MCF 10A (cell line): Measurements from ENCODE around the gene CCDC78. TPM values are rescaled to one million over a fixed set of nuclear protein-coding genes. Genes with fewer than 3 reads are reported as not detected.

Source experiments
- BruUV-seq: library from RNA; stranded (reverse); fragments of 400-500 nt; replicated peaks from 2 replicates; lab custom pipeline; 2021; lab: Mats Ljungman, UMichigan
- CTCF ChIA-PET: fragments of 300-600 bp; sonication (Branson Sonifier 250); formaldehyde crosslinking; extraction: SDS; loops from one replicate; lab custom pipeline; 2021; ENCODE audit warnings: antibody characterized with exemption, inconsistent platforms; lab: Yijun Ruan, JAX
- POLR2A ChIA-PET: fragments of 300-600, 350-650 bp; sonication (Branson Sonifier 250); formaldehyde crosslinking; extraction: SDS; loops from one replicate; lab custom pipeline; 2020; ENCODE audit warnings: antibody characterized with exemption, inconsistent platforms; lab: Yijun Ruan, JAX
- DNase-seq: peaks from one replicate; pipeline ENCODE4 v3.0.0-alpha.2; 2018; ENCODE audit not compliant: unreplicated experiment
- H3K27ac Mint-ChIP-seq: one replicate; pipeline ENCODE4 v1.8.0; 2022; ENCODE audit warnings: mild to moderate bottlenecking, low read depth, mixed read lengths; ENCODE audit not compliant: unreplicated experiment
- H3K27me3 Mint-ChIP-seq: one replicate; pipeline ENCODE4 v1.8.0; 2022; ENCODE audit warnings: mixed read lengths; ENCODE audit not compliant: insufficient read depth, unreplicated experiment
- H3K36me3 Mint-ChIP-seq: one replicate; pipeline ENCODE4 v1.8.0; 2022; ENCODE audit warnings: mild to moderate bottlenecking, moderate library complexity, mixed read lengths; ENCODE audit not compliant: insufficient read depth, unreplicated experiment
- H3K4me1 Mint-ChIP-seq: one replicate; pipeline ENCODE4 v1.8.0; 2022; ENCODE audit warnings: mixed read lengths; ENCODE audit not compliant: insufficient read depth, unreplicated experiment
- H3K4me3 Mint-ChIP-seq: one replicate; pipeline ENCODE4 v1.8.0; 2022; ENCODE audit warnings: mild to moderate bottlenecking, moderate library complexity, mixed read lengths; ENCODE audit not compliant: unreplicated experiment
- H3K9me3 Mint-ChIP-seq: one replicate; pipeline ENCODE4 v1.8.0; 2022; ENCODE audit warnings: mixed read lengths; ENCODE audit not compliant: unreplicated experiment
- intact Hi-C: fragments of 100-400 bp; cut with micrococcal nuclease; formaldehyde crosslinking; loops from 2 replicates; pipeline ENCODE4 v1.14.1; 2022
- total RNA-seq: library from RNA; stranded (reverse); gene quantifications from 2 replicates; pipeline ENCODE4 v1.2.3, GENCODE V29; 2022
- TF ChIP-seq, protein P1 (sequence below): fragments of 200-600 bp; IDR thresholded peaks from one replicate; pipeline ENCODE4 v1.8.0; 2022; ENCODE audit warnings: antibody characterized with exemption, mild to moderate bottlenecking; ENCODE audit not compliant: unreplicated experiment

The CCDC78 gene
- total RNA-seq, 1 experiment from 2014 or later = 6.0 TPM

- Mint-ChIP-seq H3K9me3 (no peaks in the 10 kb centered on the region), H3K27me3 (no peaks in the 10 kb centered on the region), H3K27ac (no peak overlapping the region), H3K4me1 (peaks cover 12% of the 10 kb centered on the region), H3K36me3 (peaks cover 15% of the 10 kb centered on the region), H3K4me3 (peak overlapping the region; percentile 83)
- TF ChIP-seq, protein P1, sequence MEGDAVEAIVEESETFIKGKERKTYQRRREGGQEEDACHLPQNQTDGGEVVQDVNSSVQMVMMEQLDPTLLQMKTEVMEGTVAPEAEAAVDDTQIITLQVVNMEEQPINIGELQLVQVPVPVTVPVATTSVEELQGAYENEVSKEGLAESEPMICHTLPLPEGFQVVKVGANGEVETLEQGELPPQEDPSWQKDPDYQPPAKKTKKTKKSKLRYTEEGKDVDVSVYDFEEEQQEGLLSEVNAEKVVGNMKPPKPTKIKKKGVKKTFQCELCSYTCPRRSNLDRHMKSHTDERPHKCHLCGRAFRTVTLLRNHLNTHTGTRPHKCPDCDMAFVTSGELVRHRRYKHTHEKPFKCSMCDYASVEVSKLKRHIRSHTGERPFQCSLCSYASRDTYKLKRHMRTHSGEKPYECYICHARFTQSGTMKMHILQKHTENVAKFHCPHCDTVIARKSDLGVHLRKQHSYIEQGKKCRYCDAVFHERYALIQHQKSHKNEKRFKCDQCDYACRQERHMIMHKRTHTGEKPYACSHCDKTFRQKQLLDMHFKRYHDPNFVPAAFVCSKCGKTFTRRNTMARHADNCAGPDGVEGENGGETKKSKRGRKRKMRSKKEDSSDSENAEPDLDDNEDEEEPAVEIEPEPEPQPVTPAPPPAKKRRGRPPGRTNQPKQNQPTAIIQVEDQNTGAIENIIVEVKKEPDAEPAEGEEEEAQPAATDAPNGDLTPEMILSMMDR = no peak
- no peak for DNase-seq
- ChIA-PET CTCF (interaction anchor here (0.5 to 1.5 kb wide), 5 partner anchors 10 to 352 kb away, joined by 3 to 6 read pairs (median 4); partner anchors contain the start of gene METRN), POLR2A (interaction anchor here (0.9 to 3.2 kb wide), 11 partner anchors 8 to 62 kb away, joined by 3 to 24 read pairs (median 4); partner anchors contain the start of genes ANTKMT, CIAO3, METRN and WDR24)
- BruUV-seq = no TSS peak
- intact Hi-C loops = no loop called here
Measured at GRCh38 chr16:704552-705380, 21.5 kb downstream of the CCDC78 start.

DNA sequence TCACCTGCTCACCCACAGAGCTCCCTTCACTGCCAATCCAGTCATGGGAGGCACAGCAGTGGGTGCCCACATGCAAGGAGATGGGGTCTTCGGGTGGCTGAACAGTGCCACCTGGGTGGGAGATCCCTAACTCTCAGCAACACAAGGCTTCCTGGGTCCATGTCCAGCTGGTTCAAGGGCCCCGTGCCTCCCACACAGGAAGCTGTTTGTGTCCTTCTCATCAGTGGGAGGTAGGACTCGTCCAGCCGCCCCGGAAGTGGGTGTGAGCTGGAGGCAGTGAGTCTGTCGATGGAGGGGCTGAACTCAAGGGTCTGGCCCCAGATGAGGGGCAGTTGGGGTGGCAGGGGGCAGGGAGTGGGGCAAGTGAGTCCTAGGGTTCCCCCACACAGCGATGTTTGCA lies 22.2 kb downstream of the CCDC78 start:
- Mint-ChIP-seq H3K4me3 (peak overlapping the region; percentile 83), H3K9me3 (no peaks in the 10 kb centered on the region), H3K36me3 (peaks cover 20% of the 10 kb centered on the region), H3K27me3 (no peaks in the 10 kb centered on the region), H3K27ac (no peak overlapping the region), H3K4me1 (peaks cover 12% of the 10 kb centered on the region)
- CTCF ChIA-PET = interaction anchor here (0.5 to 1.5 kb wide), 10 partner anchors 8 to 1080 kb away, joined by 3 to 6 read pairs (median 3); partner anchors contain the start of genes ANTKMT, METRN and RHOT2
- intact Hi-C loops = no loop called here
- TF ChIP-seq, protein P1 = no peak
- DNase-seq = no peak
- POLR2A ChIA-PET = interaction anchor here (0.5 to 3.2 kb wide), 11 partner anchors 9 to 1292 kb away, joined by 3 to 24 read pairs (median 4); partner anchors contain the start of genes ANTKMT, CIAO3, JMJD8 and METRN
- BruUV-seq = no TSS peak

DNA sequence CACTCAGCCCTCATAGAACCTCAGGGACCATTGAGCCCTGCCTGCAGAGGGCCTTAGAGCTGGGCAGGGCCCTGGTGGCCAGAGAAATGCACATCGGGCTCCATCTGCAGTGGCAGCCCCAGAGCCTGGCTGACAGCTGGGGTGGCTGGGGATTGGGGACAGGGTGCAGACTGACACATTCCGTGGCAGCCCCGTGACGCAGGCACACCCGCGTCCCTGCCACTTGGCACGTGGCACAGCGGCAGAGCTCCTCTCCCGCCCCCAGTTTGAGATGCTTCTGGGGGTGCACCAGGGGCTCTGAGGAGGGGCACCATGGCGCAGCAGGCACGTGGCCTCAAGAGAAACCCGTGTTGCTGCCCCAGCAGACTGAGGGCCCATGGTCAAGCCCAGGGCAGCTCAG lies 22.8 kb downstream of the CCDC78 start:
- H3K4me1 Mint-ChIP-seq = peaks cover 10% of the 10 kb centered on the region
- CTCF ChIA-PET = interaction anchor here (0.5 to 1.2 kb wide), 9 partner anchors 8 to 1081 kb away, joined by 3 read pairs; partner anchors contain the start of genes ANTKMT, RHOT2 and WDR90
- H3K36me3 Mint-ChIP-seq = peaks cover 26% of the 10 kb centered on the region
- intact Hi-C loops = no loop called here
- H3K4me3 Mint-ChIP-seq = no peak overlapping the region
- TF ChIP-seq, protein P1 = no peak
- no peaks in the 10 kb centered on the region for H3K9me3 Mint-ChIP-seq
- POLR2A ChIA-PET = interaction anchor here (0.5 to 3.2 kb wide), 13 partner anchors 8 to 1292 kb away, joined by 3 to 24 read pairs (median 4); partner anchors contain the start of genes ANTKMT, CIAO3, JMJD8 and METRN
- no peak for DNase-seq
- no peak overlapping the region for H3K27ac Mint-ChIP-seq
- no TSS peak for BruUV-seq
- no peaks in the 10 kb centered on the region for H3K27me3 Mint-ChIP-seq

DNA sequence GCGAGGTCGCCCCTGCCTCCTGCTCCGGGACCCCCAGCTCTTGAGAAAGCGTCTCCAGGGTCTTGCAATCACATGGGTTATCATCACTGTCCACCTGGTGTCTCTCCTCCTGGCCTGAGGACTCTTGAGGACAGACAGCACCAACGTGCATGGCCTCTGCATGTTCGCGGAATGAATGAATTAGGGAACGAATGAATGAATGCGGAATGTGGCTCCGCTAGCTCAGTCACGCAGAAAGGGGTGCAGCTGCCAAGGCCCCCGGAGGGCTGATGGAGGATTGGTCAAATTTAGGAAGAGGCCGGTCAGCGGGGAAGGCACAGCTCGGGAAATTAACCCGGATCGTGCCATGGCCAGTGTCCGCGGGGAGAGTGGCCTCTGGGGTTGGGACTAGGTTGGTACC lies 23.9 kb downstream of the CCDC78 start:
- TF ChIP-seq, protein P1 = no peak
- intact Hi-C loops = no loop called here
- Mint-ChIP-seq H3K27ac (no peak overlapping the region), H3K36me3 (peaks cover 37% of the 10 kb centered on the region), H3K4me3 (no peak overlapping the region), H3K4me1 (no peaks in the 10 kb centered on the region), H3K27me3 (no peaks in the 10 kb centered on the region), H3K9me3 (no peaks in the 10 kb centered on the region)
- no TSS peak for BruUV-seq
- DNase-seq = no peak
- ChIA-PET CTCF (no interaction called here), POLR2A (interaction anchor here (1.6 to 1.8 kb wide), 2 partner anchors 14 to 18 kb away, joined by 8 read pairs; partner anchors contain the start of genes JMJD8 and METRN)
